BJ (cell line): ENCODE results near the gene SFMBT1. TPM values are rescaled to one million over a fixed set of nuclear protein-coding genes. Genes with fewer than 3 reads are reported as not detected.
"Not testable (repeated sequence)": the region's sequence is repeated elsewhere in the genome, so short reads cannot be mapped to it uniquely, and the experiment has no call there.

Source experiments
- CTCF ChIA-PET: fragments of 350-600 bp; formaldehyde crosslinking; extraction: SDS; loops from one replicate; lab custom pipeline; 2021; ENCODE audit warnings: antibody characterized with exemption, inconsistent platforms; lab: Yijun Ruan, JAX
- POLR2A ChIA-PET: fragments of 300-600 bp; sonication (Branson Sonifier 250); formaldehyde crosslinking; extraction: SDS; loops from one replicate; lab custom pipeline; 2021; ENCODE audit warnings: antibody characterized with exemption; lab: Charles Lee
- DNase-seq: peaks from one replicate; pipeline ENCODE4 v3.0.0-alpha.2; 2011; ENCODE audit warnings: low read depth
- H3K27me3 ChIP-seq: 2 replicates; pipeline ENCODE4 v1.6.0; 2011; ENCODE audit warnings: low read length; ENCODE audit not compliant: control insufficient read depth, insufficient read depth
- H3K36me3 ChIP-seq: 2 replicates; pipeline ENCODE4 v1.5.1; 2011; ENCODE audit warnings: low read length; ENCODE audit not compliant: control insufficient read depth, insufficient read depth
- H3K4me3 ChIP-seq: 2 replicates; pipeline ENCODE4 v1.5.1; 2011; ENCODE audit warnings: low read depth, mild to moderate bottlenecking, control low read depth, low read length
- polyA plus RNA-seq: library from polyadenylated mRNA; depleted of rRNA; stranded (reverse); fragments of >200 nt; gene quantifications from 2 replicates; pipeline ENCODE4 v1.2.3, GENCODE V29; 2011
- TF ChIP-seq, protein P1 (sequence below): IDR thresholded peaks from 2 replicates; pipeline ENCODE4 v1.5.1; 2011; ENCODE audit warnings: low read depth, mild to moderate bottlenecking, control low read depth, inconsistent platforms, low read length, moderate library complexity; ENCODE audit not compliant: insufficient read depth

SFMBT1 gene
- polyA plus RNA-seq, 1 experiment = 2.1 TPM

DNA sequence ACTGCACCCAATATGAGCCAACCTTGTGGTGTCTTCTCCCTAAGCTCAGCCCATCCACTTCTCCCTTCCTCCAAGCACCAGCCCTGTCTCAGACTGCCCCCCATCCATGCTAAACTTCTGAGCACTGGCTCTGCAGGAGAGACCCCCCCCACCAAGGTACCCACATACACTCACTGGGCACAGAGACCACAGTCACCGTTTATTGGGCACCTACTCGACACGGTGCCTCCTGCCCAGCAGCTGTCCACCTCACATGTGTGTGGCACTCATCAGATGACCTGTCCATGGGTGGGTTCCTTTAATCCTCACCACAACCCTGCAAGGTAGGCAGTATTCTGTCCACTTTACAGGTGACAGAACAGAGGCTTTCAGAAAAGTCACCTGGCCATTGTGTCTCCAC is 22.3 kb upstream of the SFMBT1 start:
- Histone ChIP-seq H3K27me3 (peaks cover 6% of the 10 kb centered on the region), H3K36me3 (no peaks in the 10 kb centered on the region), H3K4me3 (no peak overlapping the region)
- ChIA-PET POLR2A (no interaction called here), CTCF (interaction anchor here (1.0 kb wide), 1 partner anchor 223 kb away, joined by 3 read pairs; no protein-coding TSS in a partner anchor)
- DNase-seq = no peak
- TF ChIP-seq, protein P1, sequence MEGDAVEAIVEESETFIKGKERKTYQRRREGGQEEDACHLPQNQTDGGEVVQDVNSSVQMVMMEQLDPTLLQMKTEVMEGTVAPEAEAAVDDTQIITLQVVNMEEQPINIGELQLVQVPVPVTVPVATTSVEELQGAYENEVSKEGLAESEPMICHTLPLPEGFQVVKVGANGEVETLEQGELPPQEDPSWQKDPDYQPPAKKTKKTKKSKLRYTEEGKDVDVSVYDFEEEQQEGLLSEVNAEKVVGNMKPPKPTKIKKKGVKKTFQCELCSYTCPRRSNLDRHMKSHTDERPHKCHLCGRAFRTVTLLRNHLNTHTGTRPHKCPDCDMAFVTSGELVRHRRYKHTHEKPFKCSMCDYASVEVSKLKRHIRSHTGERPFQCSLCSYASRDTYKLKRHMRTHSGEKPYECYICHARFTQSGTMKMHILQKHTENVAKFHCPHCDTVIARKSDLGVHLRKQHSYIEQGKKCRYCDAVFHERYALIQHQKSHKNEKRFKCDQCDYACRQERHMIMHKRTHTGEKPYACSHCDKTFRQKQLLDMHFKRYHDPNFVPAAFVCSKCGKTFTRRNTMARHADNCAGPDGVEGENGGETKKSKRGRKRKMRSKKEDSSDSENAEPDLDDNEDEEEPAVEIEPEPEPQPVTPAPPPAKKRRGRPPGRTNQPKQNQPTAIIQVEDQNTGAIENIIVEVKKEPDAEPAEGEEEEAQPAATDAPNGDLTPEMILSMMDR = no peak

DNA sequence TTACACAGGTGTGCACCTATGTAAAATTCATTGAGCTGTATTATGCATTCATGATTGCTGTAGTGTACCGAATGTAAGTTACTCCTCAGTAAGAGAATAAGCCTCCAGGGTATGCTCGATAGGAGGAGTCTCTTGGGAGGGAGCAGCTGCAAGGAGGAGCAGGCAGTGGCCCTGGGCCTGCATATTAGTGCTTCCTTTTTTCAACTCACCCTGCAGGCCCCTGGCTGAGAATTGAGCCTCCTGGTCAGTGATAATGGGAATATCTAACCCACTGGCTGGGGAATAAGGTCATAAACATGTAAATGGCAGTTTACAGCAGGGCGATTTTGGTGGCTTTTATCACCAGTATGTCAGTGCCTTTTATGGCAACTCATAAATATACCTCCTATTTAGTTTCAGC is 21.7 kb upstream of the SFMBT1 start:
- POLR2A ChIA-PET = no interaction called here
- DNase-seq = no peak
- CTCF ChIA-PET = interaction anchor here (1.0 kb wide), 1 partner anchor 222 kb away, joined by 3 read pairs; no protein-coding TSS in a partner anchor

DNA sequence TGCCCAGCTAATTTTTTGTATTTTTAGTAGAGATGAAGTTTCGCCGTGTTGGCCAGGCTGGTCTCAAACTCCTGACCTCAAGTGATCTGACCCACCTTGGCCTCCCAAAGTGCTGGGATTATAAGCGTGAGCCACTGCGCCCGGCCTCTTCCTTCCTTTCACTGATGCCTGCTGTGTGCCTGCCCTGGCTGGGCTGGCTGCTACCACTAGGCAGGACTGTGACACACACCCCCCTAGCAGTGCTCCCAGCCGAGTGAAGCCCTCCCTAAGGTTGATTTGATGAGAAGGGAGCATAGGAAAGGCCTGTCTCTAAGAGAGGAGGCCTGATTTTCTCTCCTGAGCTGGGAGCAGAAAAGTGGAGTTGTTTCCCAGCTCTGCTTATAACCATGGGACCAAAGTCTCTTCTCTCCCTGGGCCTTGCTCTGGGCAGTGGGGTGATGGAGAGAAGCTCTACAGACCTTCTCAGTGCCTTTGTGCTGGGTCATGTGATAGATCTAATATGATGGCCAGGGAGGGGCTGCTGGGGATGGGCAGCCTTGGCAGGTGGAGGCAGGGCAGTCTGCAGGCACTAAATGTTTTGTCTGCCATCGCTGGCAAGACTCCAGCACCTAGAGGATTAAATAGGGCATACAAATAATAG is 20.1 kb upstream of the SFMBT1 start:
- ChIA-PET CTCF (interaction anchor here (0.9 kb wide), 1 partner anchor 45 kb away, joined by 3 read pairs; no protein-coding TSS in a partner anchor), POLR2A (no interaction called here)
- Histone ChIP-seq H3K27me3 (peaks cover 8% of the 10 kb centered on the region), H3K4me3 (no peak overlapping the region), H3K36me3 (no peaks in the 10 kb centered on the region)
- no peak for DNase-seq
- TF ChIP-seq, protein P1 = no peak

More for the DNA sequence above, 21.7 kb upstream of the SFMBT1 start:
- no peaks in the 10 kb centered on the region for H3K36me3 ChIP-seq
- H3K4me3 ChIP-seq = no peak overlapping the region
- peaks cover 6% of the 10 kb centered on the region for H3K27me3 ChIP-seq
- TF ChIP-seq, protein P1 = no peak

DNA sequence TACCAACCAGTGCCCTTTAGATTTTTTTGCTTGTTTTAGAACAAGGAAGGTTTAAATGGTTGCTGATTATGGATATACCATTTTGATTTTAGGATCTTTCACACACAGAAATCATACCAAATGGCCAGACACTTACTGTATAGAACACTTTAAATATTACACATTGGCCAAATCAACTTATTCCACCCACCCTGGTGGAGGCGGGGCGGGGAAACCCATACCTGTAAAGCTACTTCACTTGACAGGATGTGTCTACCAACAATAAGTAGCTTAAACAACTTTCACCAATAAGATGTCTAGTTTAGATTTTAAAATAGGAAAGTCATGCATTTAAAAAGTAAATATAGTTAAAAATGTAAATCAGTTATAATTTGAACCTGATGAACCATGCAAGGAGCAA is 17.0 kb upstream of the SFMBT1 start:
- ChIA-PET CTCF (no interaction called here), POLR2A (no interaction called here)
- TF ChIP-seq, protein P1 = no peak
- H3K4me3 ChIP-seq = no peak overlapping the region
- no peaks in the 10 kb centered on the region for H3K36me3 ChIP-seq
- H3K27me3 ChIP-seq = peaks cover 6% of the 10 kb centered on the region
- DNase-seq = no peak

DNA sequence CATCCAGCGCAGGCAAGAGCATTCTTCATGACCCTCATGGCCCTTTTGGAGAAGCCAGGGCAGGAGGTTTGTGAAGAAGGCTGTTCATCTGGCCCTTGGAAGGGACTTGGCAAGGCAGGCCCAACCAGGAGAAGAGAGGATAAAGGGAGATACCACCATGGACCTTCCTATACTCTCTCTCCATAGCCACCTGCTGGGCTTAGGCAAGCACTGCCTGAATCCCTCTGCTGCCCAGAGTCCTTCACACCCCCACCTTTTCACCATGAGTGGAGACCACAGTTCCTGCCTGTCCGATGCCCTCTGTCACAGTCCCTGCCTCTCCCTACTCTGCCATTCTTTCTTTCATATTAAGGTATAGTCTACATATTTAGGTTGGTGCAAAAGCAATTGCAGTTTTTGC is 10.6 kb upstream of the SFMBT1 start:
- CTCF ChIA-PET = interaction anchor here (1.9 kb wide), 1 partner anchor 15 kb away, joined by 4 read pairs; no protein-coding TSS in a partner anchor
- DNase-seq = no peak

DNA sequence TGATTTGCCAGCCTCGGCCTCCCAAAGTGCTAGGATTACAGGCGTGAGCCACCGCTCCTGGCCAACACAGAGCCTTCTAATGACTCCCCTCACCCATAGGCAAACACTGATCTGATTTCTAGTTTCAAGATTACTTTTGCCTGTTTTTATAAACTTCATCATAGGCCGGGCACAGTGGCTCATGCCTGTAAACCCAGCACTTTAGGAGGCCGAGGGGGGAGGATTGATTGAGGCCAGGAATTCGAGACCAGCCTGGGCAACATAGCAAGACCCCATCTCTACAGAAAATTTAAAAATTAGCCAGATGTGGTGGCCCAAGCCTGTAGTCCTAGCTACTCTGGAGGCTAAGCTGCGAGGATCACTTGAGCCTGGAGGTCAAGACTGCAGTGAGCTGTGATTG is 8.4 kb upstream of the SFMBT1 start:
- H3K4me3 ChIP-seq, DNase-seq, H3K27me3 ChIP-seq, H3K36me3 ChIP-seq, POLR2A ChIA-PET: not testable (repeated sequence)
- CTCF ChIA-PET = interaction anchor here (0.6 to 0.7 kb wide), 2 partner anchors 68 to 490 kb away, joined by 3 to 4 read pairs; no protein-coding TSS in a partner anchor

More for the DNA sequence above, 10.6 kb upstream of the SFMBT1 start:
- Histone ChIP-seq H3K27me3 (peaks cover 2% of the 10 kb centered on the region; the same call in 1 of the 2 replicates), H3K4me3 (no peak overlapping the region), H3K36me3 (no peaks in the 10 kb centered on the region)
- POLR2A ChIA-PET = no interaction called here
- TF ChIP-seq, protein P1 = peak; percentile 41
